DND-41 (cell line): ENCODE results near the gene PTCRA.
"Not testable (repeated sequence)": the region's sequence is repeated elsewhere in the genome, so short reads cannot be mapped to it uniquely, and the experiment has no call there.

Experiments
- EZH2 ChIP-seq: IDR thresholded peaks from 3 replicates; pipeline ENCODE4 v1.6.1; 2012; ENCODE audit warnings: borderline replicate concordance, low read depth, mild to moderate bottlenecking, moderate library complexity, low read length, inconsistent platforms; ENCODE audit not compliant: severe bottlenecking
- TF ChIP-seq, protein P1 (sequence below): IDR thresholded peaks from 2 replicates; pipeline ENCODE4 v1.5.1; 2012; ENCODE audit warnings: borderline replicate concordance, low read length, moderate library complexity, mild to moderate bottlenecking; ENCODE audit not compliant: poor library complexity, severe bottlenecking; ENCODE audit errors: extremely low read depth

DNA sequence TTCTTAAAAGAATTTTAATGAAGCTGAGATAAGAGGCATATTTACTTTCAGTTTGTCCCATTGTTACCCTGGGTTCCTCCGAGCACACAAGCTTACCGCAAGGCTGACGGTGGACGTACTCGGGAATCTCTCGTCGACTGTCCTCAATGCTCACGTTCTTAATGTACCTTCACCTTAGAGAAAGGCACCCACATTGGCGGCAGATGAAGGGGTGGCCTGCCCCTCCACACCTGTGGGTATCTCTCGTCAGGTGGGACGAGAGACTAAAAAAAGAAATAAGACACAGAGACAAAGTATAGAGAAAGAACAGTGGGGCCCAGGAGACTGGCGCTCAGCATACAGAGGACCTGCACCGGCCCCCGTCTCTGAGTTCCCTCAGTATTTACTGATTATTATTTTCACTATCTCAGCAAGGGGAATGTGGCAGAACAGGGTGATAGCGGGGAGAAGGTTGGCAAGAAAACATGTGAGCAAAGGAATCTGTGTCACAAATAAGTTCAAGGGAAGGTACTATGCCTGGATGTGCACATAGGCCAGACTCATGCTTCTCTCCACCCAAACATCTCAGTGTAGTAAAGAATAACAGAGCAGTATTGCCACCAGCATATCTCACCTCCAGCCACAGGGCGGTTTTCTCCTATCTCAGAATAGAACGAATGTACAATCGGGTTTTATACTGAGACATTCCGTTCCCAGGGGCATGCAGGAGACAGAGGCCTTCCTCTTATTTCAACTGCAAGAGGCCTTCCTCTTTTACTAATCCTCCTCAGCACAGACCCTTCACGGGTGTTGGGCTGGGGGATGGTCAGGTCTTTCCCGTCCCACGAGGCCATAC is 13.2 kb upstream of the PTCRA start:
- TF ChIP-seq, protein P1, sequence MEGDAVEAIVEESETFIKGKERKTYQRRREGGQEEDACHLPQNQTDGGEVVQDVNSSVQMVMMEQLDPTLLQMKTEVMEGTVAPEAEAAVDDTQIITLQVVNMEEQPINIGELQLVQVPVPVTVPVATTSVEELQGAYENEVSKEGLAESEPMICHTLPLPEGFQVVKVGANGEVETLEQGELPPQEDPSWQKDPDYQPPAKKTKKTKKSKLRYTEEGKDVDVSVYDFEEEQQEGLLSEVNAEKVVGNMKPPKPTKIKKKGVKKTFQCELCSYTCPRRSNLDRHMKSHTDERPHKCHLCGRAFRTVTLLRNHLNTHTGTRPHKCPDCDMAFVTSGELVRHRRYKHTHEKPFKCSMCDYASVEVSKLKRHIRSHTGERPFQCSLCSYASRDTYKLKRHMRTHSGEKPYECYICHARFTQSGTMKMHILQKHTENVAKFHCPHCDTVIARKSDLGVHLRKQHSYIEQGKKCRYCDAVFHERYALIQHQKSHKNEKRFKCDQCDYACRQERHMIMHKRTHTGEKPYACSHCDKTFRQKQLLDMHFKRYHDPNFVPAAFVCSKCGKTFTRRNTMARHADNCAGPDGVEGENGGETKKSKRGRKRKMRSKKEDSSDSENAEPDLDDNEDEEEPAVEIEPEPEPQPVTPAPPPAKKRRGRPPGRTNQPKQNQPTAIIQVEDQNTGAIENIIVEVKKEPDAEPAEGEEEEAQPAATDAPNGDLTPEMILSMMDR: not testable (repeated sequence)
- TF ChIP-seq EZH2: not testable (repeated sequence)
